ENCODE results near the gene PON1. TPM values are rescaled to one million over a fixed set of nuclear protein-coding genes. Genes with fewer than 3 reads are reported as not detected.

The PON1 gene
- total and polyA plus RNA-seq, 2 of the 8 experiments (the other 6 are each of a cell fraction or from before 2014, with no cell fraction given): not detected

GRCh38 chr7:95298091-95298490 lies 26.2 kb downstream of the PON1 start:
- CTCF ChIA-PET (ENCODE audit: partially characterized antibody): interaction anchor here (0.6 to 1.3 kb wide), 4 partner anchors 8 to 254 kb away, joined by 3 to 4 read pairs (median 3); no protein-coding TSS in a partner anchor
- H2BK5ac ChIP-seq (ENCODE audit: low read depth, low read length): no peak overlapping the region
- no peak overlapping the region for H2BK20ac ChIP-seq (ENCODE audit: low read length)
- H3K18ac ChIP-seq (ENCODE audit: extremely low read depth, low read length): no peak overlapping the region
- no peak overlapping the region for H3K4ac ChIP-seq (replicated peaks; ENCODE audit: insufficient read length, low read depth, low read length)
- H3K79me2 ChIP-seq (ENCODE audit: control insufficient read depth in 1 of 2, insufficient read depth in 2 of 2, low read length in 2 of 2): no peaks in the 10 kb centered on the region
- no peak overlapping the region for H2BK12ac ChIP-seq (ENCODE audit: low read depth, low read length)
- H4K5ac ChIP-seq (ENCODE audit: insufficient read length, low read depth, low read length): no peak overlapping the region
- H3K14ac ChIP-seq (ENCODE audit: insufficient read length): no peak overlapping the region
- no peak overlapping the region for H2AFZ ChIP-seq (ENCODE audit: low read length)
- no peaks in the 10 kb centered on the region for H4K20me1 ChIP-seq (replicated peaks in 1 of 2; ENCODE audit: control insufficient read depth in 1 of 2, insufficient read depth in 2 of 2, low read length in 2 of 2)
- no peaks in the 10 kb centered on the region for H3K9me3 ChIP-seq (ENCODE audit: insufficient read depth in 2 of 2, low read depth in 1 of 2, low read length in 1 of 2)
- H2BK15ac ChIP-seq (ENCODE audit: low read length): no peak overlapping the region
- 97% methylated on average over 3 of the region's 3 CpGs; no CpG with 5 or more reads in 1 of the 2 experiments for WGBS, 2 experiments (ENCODE audit: extremely low coverage in 1 of 2, insufficient coverage in 1 of 2, insufficient read length in 1 of 2, insufficient replicate concordance in 2 of 2, low coverage in 1 of 2, low lambda C conversion rate in 2 of 2, missing lambda C conversion rate in 1 of 2)
- no peaks in the 10 kb centered on the region for H3K79me1 ChIP-seq (ENCODE audit: low read depth, low read length)
- H3K23me2 ChIP-seq (ENCODE audit: low read depth, low read length): no peaks in the 10 kb centered on the region
- no peak for DNase-seq (ENCODE audit: low read depth in 1 of 2, low spot score in 2 of 2)
- H2BK120ac ChIP-seq (replicated peaks; ENCODE audit: low read depth, low read length): no peak overlapping the region
- no peak overlapping the region for H3K4me2 ChIP-seq (ENCODE audit: insufficient read depth in 1 of 2, low read depth in 2 of 2, low read length in 2 of 2)
- H4K8ac ChIP-seq (ENCODE audit: extremely low read depth, insufficient read depth, low read length): no peak overlapping the region
- TF ChIP-seq SIRT6 (IDR thresholded peaks at IDR 0.05; ENCODE audit: low read length) (no peak), MAX (IDR thresholded peaks at IDR 0.05) (no peak), SP4 (IDR thresholded peaks at IDR 0.05; ENCODE audit: low read length) (no peak), CTBP2 (IDR thresholded peaks at IDR 0.05; ENCODE audit: borderline replicate concordance, insufficient read depth, insufficient read length, low read length) (no peak), GTF2F1 (IDR thresholded peaks at IDR 0.05; ENCODE audit: borderline replicate concordance, low read depth, low read length) (no peak), HDAC2 (IDR thresholded peaks at IDR 0.05; ENCODE audit: borderline replicate concordance in 1 of 2, low read depth in 2 of 2, low read length in 2 of 2) (no peak), TCF12 (IDR thresholded peaks at IDR 0.05; ENCODE audit: low read depth, low read length) (no peak), JUN (IDR thresholded peaks at IDR 0.05; ENCODE audit: low read depth, low read length) (no peak), TAF1 (IDR thresholded peaks at IDR 0.05; ENCODE audit: low read depth, low read length) (no peak), BRCA1 (IDR thresholded peaks at IDR 0.05; ENCODE audit: low read depth, low read length) (no peak), SRF (IDR thresholded peaks at IDR 0.05; ENCODE audit: low read depth, low read length) (no peak), RXRA (IDR thresholded peaks at IDR 0.05; ENCODE audit: insufficient read depth, low read depth, low read length) (no peak)
- H3K23ac ChIP-seq (ENCODE audit: insufficient read length): no peak overlapping the region
- no peak overlapping the region for H4K91ac ChIP-seq (replicated peaks; ENCODE audit: insufficient read length, low read length)
- no peak overlapping the region for H3K27ac ChIP-seq (ENCODE audit: low read depth, low read length)
- no peaks in the 10 kb centered on the region for H3K4me1 ChIP-seq (replicated peaks in 1 of 4; ENCODE audit: control insufficient read depth in 3 of 4, insufficient read depth in 4 of 4, low read length in 3 of 4)
- H3K36me3 ChIP-seq (ENCODE audit: control insufficient read depth in 2 of 4, insufficient read depth in 4 of 4, low read length in 3 of 4): peaks cover 0 to 2% (median 0%) of the 10 kb centered on the region in 4 experiments; a peak in 1 of 8 replicates
- no peaks in the 10 kb centered on the region for H3K27me3 ChIP-seq (replicated peaks in 1 of 4; ENCODE audit: control insufficient read depth in 3 of 4, extremely low read depth in 1 of 4, insufficient read depth in 3 of 4, low read length in 3 of 4)
- no peak overlapping the region for H3K4me3 ChIP-seq (ENCODE audit: extremely low read depth in 1 of 4, insufficient read depth in 2 of 4, low read depth in 3 of 4, low read length in 4 of 4)
- POLR2A ChIA-PET (ENCODE audit: partially characterized antibody): no interaction called here
- no peak for FAIRE-seq
- H2AK5ac ChIP-seq (ENCODE audit: low read depth, low read length): no peak overlapping the region
- no peak overlapping the region for H3K9ac ChIP-seq (replicated peaks in 1 of 4; ENCODE audit: extremely low read depth in 1 of 4, low read depth in 3 of 4, low read length in 3 of 4)
- no peak overlapping the region for H3K56ac ChIP-seq (replicated peaks; ENCODE audit: insufficient read length, low read depth, low read length)

All from H1 (cell line).